SU-DHL-6 (cell line): ENCODE results near the gene LRRFIP2.

ENCODE experiments used
- H2AFZ ChIP-seq: fragments of 200-600 bp; sonication (generic); 2 replicates; pipeline ENCODE4 v1.6.1; 2014; ENCODE audit warnings: low read depth, mild to moderate bottlenecking, moderate library complexity, mixed read lengths, antibody characterized with exemption, low read length; ENCODE audit not compliant: severe bottlenecking
- H3F3A ChIP-seq: fragments of 200-600 bp; shearing (Covaris generic); 2 replicates; pipeline ENCODE4 v1.6.0; 2016; ENCODE audit warnings: antibody characterized with exemption, mild to moderate bottlenecking; ENCODE audit not compliant: insufficient read depth
- H3K27ac ChIP-seq: fragments of 200-600 bp; sonication (generic); 2 replicates; pipeline ENCODE4 v1.5.1; 2016; ENCODE audit warnings: low read depth, mild to moderate bottlenecking, low read length, moderate library complexity, mixed read lengths
- H3K27me3 ChIP-seq: fragments of 200-600 bp; sonication (generic), shearing (Covaris generic); 2 replicates; pipeline ENCODE4 v1.6.0; 2014; ENCODE audit warnings: mild to moderate bottlenecking, low read length
- H3K36me3 ChIP-seq: fragments of 200-600 bp; sonication (generic); 2 replicates; pipeline ENCODE4 v1.6.1; 2014; ENCODE audit warnings: mild to moderate bottlenecking, low read length, mixed read lengths
- H3K4me2 ChIP-seq: fragments of 300-600, 200-600 bp; shearing (Covaris generic), sonication (generic); 2 replicates; pipeline ENCODE4 v1.6.0; 2014; ENCODE audit warnings: low read length, low read depth, mild to moderate bottlenecking; ENCODE audit not compliant: poor library complexity, severe bottlenecking
- H3K4me3 ChIP-seq: fragments of 200-600 bp; sonication (generic); 2 replicates; pipeline ENCODE4 v1.5.1; 2014; ENCODE audit warnings: antibody characterized with exemption, low read length, mild to moderate bottlenecking, mixed read lengths; ENCODE audit not compliant: insufficient read depth, poor library complexity, severe bottlenecking
- H3K79me2 ChIP-seq: fragments of 200-600 bp; sonication (generic); 2 replicates; pipeline ENCODE4 v1.6.1; 2014; ENCODE audit warnings: mild to moderate bottlenecking, low read length, moderate library complexity; ENCODE audit not compliant: insufficient read depth
- H3K9ac ChIP-seq: fragments of 200-600 bp; sonication (generic); 2 replicates; pipeline ENCODE4 v1.7.0; 2014; ENCODE audit warnings: mild to moderate bottlenecking, low read length
- H3K9me2 ChIP-seq: fragments of 200-600 bp; sonication (generic); replicated peaks from 2 replicates; pipeline ENCODE4 v1.6.1; 2014; ENCODE audit warnings: low read length; ENCODE audit not compliant: insufficient read depth
- H3K9me3 ChIP-seq: fragments of 200-600 bp; sonication (generic); 2 replicates; pipeline ENCODE4 v1.6.1; 2014; ENCODE audit warnings: low read length, mixed read lengths; ENCODE audit not compliant: insufficient read depth
- H4K20me1 ChIP-seq: fragments of 200-600 bp; sonication (generic); 2 replicates; pipeline ENCODE4 v1.6.1; 2014; ENCODE audit warnings: low read depth, mild to moderate bottlenecking, antibody characterized with exemption, low read length, moderate library complexity, mixed read lengths
- EZH2phosphoT487 ChIP-seq: fragments of 200-600 bp; sonication (generic), shearing (Covaris generic); conservative IDR thresholded peaks from 2 replicates; pipeline ENCODE4 v1.6.1; 2018; ENCODE audit warnings: mild to moderate bottlenecking, antibody characterized with exemption, low read length, moderate library complexity, mixed read lengths
- TF ChIP-seq, protein P1 (sequence below): fragments of 200-600 bp; sonication (generic); IDR thresholded peaks from one replicate; pipeline ENCODE4 v1.5.1; 2017; ENCODE audit warnings: antibody characterized with exemption, mild to moderate bottlenecking, low read length, moderate library complexity; ENCODE audit not compliant: insufficient read depth, poor library complexity, severe bottlenecking

Gene LRRFIP2

GRCh38 chr3:37217098-37217849, 42.9 kb upstream of the LRRFIP2 start:
- Histone ChIP-seq H3K4me3 (no peak overlapping the region), H3K9ac (no peak overlapping the region), H3K9me2 (no peaks in the 10 kb centered on the region), H4K20me1 (no peaks in the 10 kb centered on the region), H3K4me2 (no peak overlapping the region), H3K27me3 (no peaks in the 10 kb centered on the region), H3K27ac (no peak overlapping the region), H3K9me3 (peaks cover 5% of the 10 kb centered on the region; the same call in 1 of the 2 replicates), H3K36me3 (no peaks in the 10 kb centered on the region), H2AFZ (no peak overlapping the region), H3K79me2 (no peaks in the 10 kb centered on the region), H3F3A (no peaks in the 10 kb centered on the region)
- TF ChIP-seq, protein P1, sequence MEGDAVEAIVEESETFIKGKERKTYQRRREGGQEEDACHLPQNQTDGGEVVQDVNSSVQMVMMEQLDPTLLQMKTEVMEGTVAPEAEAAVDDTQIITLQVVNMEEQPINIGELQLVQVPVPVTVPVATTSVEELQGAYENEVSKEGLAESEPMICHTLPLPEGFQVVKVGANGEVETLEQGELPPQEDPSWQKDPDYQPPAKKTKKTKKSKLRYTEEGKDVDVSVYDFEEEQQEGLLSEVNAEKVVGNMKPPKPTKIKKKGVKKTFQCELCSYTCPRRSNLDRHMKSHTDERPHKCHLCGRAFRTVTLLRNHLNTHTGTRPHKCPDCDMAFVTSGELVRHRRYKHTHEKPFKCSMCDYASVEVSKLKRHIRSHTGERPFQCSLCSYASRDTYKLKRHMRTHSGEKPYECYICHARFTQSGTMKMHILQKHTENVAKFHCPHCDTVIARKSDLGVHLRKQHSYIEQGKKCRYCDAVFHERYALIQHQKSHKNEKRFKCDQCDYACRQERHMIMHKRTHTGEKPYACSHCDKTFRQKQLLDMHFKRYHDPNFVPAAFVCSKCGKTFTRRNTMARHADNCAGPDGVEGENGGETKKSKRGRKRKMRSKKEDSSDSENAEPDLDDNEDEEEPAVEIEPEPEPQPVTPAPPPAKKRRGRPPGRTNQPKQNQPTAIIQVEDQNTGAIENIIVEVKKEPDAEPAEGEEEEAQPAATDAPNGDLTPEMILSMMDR: no peak
- no peak for TF ChIP-seq EZH2phosphoT487

DNA sequence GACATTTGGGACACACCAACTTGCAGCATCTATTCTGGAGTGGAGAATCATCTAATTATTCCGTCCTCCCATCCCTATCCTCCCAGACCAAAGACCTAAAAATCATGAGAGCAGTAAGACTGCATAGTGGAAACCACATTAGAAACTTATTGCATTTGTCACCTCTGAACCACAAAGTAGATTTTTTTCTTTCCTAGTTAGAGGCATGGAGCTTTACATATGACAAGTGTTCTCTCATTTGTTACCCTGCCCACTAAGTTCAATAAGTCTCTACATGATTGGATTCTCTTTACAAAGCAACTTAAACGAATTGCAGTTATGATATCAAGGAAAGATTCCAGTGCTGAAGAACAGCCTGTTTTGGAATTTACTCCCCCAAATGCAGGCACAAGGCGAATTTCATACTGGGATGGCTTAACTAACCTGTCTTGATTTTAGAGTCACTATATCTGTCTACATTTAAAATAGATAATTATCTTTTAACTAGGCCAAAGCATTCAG, 42.3 kb upstream of the LRRFIP2 start:
- no peak for TF ChIP-seq EZH2phosphoT487
- TF ChIP-seq, protein P1: no peak
- H3K79me2 ChIP-seq: no peaks in the 10 kb centered on the region
- H3K9me2 ChIP-seq: no peaks in the 10 kb centered on the region
- H3K36me3 ChIP-seq: no peaks in the 10 kb centered on the region
- no peak overlapping the region for H3K9ac ChIP-seq
- peaks cover 5% of the 10 kb centered on the region; the same call in 1 of the 2 replicates for H3K9me3 ChIP-seq
- no peaks in the 10 kb centered on the region for H3K27me3 ChIP-seq
- no peaks in the 10 kb centered on the region for H3F3A ChIP-seq
- no peak overlapping the region for H3K4me3 ChIP-seq
- H2AFZ ChIP-seq: no peak overlapping the region
- no peak overlapping the region for H3K4me2 ChIP-seq
- no peaks in the 10 kb centered on the region for H4K20me1 ChIP-seq
- H3K27ac ChIP-seq: no peak overlapping the region

DNA sequence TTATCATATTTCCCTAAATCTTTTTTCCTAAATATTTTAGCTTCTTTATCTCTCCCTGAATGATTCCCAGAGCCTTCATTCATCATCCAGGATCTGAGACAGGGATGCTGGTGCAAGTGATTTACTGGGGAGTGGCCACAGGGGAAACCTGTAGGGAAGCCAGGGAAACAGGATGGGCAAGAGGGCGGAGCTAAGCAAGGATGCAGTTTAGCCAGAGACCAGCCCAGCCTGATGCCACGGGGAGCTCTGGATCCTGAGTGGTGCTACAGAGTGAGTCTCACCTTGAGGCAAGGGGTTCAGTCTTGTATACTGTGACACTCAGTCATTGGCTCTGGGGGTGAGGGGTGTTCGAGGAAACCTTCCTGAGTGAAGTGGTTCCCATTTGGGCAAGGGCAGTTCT, 39.7 kb upstream of the LRRFIP2 start:
- no peaks in the 10 kb centered on the region for H3K27me3 ChIP-seq
- no peaks in the 10 kb centered on the region for H3F3A ChIP-seq
- H3K9ac ChIP-seq: no peak overlapping the region
- H3K79me2 ChIP-seq: no peaks in the 10 kb centered on the region
- no peaks in the 10 kb centered on the region for H3K36me3 ChIP-seq
- no peak overlapping the region for H3K27ac ChIP-seq
- no peak overlapping the region for H3K4me3 ChIP-seq
- TF ChIP-seq, protein P1: no peak
- no peak for TF ChIP-seq EZH2phosphoT487
- H2AFZ ChIP-seq: no peak overlapping the region
- H3K4me2 ChIP-seq: no peak overlapping the region
- no peaks in the 10 kb centered on the region for H3K9me2 ChIP-seq
- H3K9me3 ChIP-seq: peaks cover 5% of the 10 kb centered on the region; the same call in 1 of the 2 replicates
- H4K20me1 ChIP-seq: no peaks in the 10 kb centered on the region
